NCI-H774 (cell line): ENCODE results near the gene CADM2.

Experiments used
- DNase-seq: peaks from one replicate; lab custom pipeline; 2025; lab: John Stamatoyannopoulos, UW

CADM2 gene

GRCh38 chr3:85572426-85572825, 613.6 kb downstream of the CADM2 start:
- no peak for DNase-seq

GRCh38 chr3:85572978-85573377, 614.2 kb downstream of the CADM2 start:
- DNase-seq = no peak

DNA sequence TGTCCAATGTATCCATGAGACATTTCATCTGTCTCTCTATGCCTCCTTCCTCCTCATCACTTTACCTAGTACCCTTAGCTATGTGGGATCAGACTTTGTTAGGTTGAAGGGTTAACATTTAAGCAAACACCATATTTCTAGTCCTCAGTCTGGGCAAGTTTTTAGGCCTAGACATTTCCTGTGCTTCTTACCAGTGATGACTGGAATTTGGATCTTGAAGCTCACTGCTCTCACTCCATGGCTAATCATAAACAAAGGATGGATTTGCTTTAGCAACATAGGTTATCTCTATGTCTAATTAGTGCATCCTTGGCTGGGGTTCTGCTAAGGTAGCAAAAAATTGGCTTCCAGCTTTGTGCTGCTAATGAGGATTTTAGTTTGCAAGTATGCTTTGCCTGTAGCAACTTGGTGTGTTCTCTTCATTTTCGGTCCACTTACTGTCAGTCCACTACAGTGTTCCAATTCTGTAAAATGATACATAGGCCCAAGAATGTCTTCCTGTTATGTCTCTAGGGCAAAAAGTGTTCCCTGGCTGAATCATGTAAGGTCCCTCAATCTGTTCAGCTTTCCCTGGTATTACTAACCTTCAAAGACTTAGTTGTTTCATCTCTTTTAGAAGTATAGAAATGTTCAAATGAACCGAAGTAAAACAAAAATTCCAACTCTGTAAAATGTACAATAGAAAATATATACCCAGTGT, 615.4 kb downstream of the CADM2 start:
- no peak for DNase-seq

- DNase-seq = peak; percentile 0
These were observed 617.4 kb downstream of the CADM2 start for GRCh38 chr3:85576091-85576690.

DNA sequence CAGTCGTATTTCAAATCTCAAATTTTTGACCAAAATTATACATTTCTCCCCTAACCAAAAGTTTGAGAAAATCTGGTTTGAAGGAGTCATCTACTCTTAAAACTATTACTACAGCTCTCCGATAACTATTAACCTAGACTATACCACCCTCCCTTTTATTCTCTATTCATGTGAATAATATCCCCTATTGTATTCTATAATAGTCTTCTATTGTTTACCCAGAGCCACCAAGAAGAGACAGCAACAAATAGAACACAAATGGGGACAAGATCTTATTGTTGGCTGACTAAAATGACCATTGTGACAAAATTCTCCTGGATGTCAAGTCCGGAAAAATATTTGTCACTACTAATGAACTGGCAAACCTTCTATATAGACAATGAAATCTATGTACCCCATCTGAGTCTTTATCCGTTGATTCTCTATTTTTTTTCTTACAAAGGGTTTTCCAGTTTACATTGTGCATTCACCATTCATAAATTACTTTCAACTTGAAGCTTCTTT, 618.0 kb downstream of the CADM2 start:
- DNase-seq = no peak

DNA sequence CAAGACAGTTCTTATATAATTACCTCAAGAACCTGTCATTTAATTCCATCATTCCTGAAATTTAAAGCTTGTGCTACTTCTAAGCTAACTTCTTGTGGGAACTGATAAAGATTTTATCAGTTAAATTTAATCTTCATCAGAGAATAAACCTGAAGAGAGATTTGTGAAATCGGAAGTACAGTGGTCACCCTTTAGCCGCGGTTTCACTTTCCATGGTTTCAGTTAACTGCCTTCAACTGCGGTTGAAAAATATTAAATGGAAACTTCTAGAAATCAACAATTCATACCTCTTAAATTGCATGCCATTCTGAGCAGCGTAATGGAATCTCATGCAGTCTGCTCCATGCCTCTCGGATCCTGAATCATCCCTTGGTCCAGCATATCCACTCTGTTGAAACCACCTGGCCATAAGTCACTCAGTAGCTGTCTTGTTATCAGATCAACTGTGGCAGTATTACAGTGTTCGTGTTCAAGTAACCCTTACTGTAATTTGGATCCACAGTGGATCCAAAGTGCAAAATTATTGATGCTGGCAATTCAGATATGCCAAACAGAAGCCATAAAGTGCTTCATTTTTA, 626.1 kb downstream of the CADM2 start:
- DNase-seq = no peak

DNA sequence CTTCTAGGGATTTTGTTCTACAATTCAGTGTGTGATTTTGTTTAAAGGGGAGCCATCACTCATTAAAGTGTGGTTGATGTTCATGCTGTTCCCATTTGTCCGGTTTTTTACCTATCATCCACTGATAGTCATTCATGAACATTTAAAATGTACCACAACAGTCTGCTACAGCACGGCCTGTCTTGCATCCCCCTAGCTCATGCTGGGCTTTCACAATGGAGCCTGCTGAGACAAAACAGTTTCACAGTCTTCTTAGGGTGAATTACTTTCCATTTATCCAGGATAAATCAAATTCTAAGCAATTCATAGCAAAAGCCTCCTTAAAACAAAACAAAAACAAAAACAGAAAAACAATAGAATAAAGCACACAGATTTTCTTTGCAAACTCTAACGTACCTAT, 627.2 kb downstream of the CADM2 start:
- DNase-seq = no peak

DNA sequence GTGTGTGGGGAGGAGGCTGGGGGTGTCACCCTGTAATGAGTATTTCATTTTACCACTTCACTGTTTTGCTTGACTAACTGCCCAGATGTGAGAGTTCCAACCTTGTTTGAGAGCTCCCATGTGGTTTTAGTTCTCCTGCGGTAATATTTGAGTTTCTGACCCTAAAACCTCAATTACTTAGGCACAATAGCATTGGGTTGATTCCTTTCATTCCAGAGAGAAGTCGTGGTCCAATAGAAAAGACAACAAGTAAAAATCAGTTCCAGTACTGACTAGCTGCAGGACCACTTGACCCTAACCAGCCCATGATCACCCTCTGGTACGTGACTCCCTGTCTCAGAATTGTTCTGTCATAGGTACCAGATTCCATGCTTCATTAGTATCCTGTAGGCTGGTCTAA, 630.4 kb downstream of the CADM2 start:
- DNase-seq = no peak

GRCh38 chr3:85591451-85591850, 632.7 kb downstream of the CADM2 start:
- no peak for DNase-seq

DNA sequence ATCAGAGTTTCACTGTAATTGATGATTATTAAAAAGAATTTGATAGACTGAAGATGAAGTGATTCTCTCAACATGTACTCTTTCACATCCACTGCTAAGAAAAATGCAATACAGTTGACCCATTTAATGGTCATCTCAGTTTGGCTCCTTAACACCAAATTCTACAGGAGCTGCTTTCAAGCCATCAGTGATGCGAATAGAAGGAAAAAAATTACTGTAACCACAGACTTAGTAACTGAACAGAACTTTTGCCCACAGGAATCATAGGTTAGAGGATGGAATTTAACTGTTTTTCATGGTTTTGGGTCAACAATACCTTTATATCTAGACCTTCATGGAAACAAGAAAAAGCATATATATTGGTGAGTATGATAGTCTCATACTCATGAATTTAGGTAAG, 633.5 kb downstream of the CADM2 start:
- DNase-seq = no peak

DNA sequence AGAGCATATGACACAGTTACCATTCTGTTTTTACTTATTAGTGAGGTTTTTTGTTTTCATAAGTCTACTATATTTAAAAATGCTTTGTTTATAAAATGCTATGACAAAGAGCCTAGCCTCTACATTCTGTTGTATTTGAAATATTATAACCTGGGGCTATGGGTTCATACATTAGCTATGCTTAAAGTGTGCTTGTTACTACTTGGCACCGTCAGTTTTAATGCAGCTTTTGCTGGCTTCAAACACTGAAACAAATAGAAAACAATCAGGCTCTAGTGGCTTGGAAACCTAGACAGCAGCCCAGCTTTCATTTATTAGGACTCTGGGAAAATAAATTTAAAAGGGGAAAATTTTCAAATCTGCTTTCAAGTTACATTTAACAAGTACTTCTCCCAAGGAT, 635.9 kb downstream of the CADM2 start:
- no peak for DNase-seq

DNA sequence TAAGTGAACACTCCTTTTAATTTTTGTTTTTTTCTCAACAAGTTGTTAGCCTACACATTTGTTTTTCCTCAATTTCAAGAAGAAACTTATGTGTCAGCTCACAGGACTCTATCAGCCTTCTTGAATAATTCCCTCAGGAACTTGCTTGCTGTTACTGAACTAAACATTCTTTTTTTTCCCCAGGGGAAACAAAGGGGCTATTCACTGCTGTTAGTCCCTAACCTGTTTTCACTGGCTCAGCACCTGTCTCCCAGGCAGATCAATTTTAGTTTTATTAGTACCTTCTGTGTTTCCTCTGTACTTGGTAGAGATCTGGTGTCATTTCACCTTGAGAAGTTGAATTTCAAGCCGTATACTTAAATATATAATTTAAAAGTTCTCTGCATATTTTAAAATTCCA, 644.6 kb downstream of the CADM2 start:
- DNase-seq = no peak

DNA sequence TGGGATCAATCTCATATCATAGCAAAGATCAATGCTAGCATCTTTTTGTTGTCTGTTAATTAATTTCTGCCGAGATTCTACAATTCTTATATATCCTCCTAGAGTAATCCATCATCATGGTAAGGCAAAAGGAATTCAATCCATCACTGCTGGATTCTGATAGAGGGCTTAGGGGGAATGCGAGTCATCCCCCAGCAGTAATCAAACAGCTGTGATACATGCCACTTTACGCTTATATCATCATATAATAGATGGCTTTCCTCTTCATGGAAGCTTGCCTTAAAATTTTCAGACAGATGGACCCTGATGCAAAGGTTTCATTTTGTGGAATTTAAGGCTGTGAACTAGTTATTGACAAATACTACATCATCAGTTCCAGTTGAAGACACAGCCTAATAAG, 645.9 kb downstream of the CADM2 start:
- DNase-seq = no peak

DNA sequence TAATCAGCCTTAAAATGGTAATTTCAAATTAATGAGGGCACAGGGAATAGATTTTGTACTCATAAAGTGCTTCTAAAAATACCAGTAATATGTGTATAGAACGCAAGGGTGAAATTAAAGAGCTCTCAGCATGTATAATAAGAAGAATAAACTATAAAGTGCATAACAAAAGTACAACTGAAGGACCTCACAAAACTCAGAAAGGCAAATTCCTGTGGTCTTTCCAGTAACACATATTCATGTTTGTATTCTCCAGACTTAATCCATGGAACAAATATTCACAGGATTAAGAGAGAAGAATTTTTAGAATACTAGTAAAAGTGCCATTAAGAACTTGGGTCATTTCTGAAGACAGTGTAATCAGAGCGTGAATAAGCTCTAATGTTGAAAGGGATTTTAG, 646.3 kb downstream of the CADM2 start:
- DNase-seq = no peak

GRCh38 chr3:85626662-85627061, 667.9 kb downstream of the CADM2 start:
- no peak for DNase-seq

DNA sequence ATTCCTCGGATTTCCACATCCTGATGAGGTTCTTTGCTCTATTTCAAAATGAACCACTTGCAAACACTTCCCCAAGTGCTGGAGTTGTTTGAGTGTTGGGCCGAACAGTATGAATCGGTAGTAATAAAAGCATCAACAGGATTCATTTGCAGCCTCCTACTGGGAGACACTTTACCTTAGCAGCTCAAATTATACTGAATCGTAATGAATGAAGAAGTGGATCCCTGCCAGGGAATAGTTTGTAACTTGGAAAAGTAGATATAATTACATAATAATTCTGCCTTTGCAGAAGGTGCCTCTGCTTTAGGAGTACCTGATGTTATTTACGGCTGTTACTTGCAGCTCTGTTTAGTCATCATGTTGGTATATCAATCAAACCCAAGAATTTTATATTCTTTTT, 669.1 kb downstream of the CADM2 start:
- no peak for DNase-seq

DNA sequence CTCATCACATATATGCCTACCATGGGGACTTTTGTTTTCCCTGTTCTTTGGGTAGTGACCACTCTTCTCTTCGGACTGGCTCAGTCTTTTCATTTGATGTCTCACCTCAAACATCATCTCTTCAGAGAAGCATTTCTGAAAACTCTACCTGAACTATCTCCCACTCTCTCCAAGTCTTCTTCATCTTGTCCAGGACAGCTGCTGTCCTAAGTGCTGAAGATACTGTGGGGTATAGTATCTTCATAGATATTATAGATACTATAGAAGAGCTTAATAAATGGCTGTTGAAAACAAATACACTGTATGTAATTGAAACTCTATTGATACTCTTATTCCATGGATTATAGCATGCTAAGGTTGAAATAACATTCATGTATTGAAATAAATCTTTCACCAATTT, 672.3 kb downstream of the CADM2 start:
- DNase-seq = no peak

- DNase-seq = no peak
These were observed 674.1 kb downstream of the CADM2 start for GRCh38 chr3:85632921-85633320.

DNA sequence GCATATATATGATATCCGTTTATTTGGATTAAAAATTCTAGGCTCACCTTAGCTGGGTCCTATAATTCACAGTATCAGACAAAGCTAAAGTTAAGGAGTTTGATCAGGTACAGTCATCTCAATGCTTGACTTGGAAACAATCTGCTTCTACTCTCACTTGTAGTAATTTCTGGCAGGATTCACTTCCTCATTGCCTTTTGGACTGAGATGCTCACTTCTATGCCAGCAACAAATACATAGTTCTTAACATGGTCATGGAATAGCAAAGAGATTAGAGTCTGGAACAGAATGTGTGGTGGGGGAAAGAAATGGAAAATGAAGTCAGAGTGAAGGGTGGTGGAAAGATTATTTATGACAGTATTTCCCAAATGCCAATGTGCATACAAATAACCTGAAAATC, 693.6 kb downstream of the CADM2 start:
- no peak for DNase-seq

GRCh38 chr3:85660451-85660850, 701.7 kb downstream of the CADM2 start:
- no peak for DNase-seq

DNA sequence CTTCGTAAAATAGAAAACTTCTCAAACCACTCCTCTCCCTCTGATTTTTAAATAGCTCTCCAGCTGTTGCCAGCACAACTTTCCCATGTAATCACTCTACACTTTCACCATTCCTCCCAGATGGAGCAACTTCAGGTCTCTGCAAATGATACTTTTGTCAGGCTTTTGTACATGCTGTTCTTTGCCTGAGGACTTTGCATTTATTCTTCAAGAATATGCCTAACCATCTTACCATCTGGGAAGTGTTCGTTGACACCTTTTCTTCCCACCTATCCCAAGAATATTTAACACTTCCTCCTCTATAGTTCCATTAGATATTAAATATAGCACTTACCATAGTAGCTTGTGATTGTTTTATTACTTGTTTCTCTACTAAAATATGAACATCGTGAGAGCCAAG, 703.7 kb downstream of the CADM2 start:
- no peak for DNase-seq

DNA sequence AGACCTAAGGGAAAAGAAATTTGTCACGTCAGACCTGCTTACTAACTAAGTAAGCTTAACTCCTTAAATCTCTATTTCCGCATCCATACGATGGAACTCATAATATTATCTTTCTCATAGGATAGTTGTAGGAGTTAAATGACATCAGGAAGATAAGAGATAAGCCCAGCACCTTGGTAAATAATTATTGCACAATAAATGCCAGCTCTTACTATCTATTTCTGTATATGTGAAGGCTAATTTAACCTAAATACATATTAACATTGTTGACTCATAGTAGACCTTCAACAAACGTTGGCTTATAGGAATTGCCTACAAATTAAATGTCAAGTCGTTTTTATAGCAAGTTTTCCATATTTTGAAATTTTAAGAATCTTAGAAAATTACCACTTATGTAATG, 709.0 kb downstream of the CADM2 start:
- no peak for DNase-seq

- DNase-seq = no peak
These were observed 711.9 kb downstream of the CADM2 start for GRCh38 chr3:85670634-85671205.
